ENCODE results near the gene ARL11.
A peak's percentile ranks its signal among the peaks of the same experiment; 100 is the strongest.

ARL11 gene

DNA sequence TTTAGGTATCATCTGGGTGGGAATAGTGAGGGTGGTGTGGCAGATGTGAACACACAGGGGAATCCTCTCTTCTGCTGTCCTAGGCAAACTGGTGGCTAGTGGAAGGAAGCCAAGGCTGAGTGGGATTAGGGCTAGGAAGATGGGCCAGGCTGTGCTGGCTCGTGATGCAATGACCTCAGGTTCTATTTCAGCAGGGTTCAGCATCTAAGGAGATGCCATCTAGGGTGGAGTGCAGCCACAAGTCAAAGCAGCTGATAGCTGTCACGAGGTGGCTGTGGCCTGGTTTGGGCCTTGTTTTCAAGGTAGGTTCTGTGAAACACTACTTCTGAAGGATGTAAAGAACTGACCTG lies 21.6 kb downstream of the ARL11 start:
- DNase-seq, result no peak

DNA sequence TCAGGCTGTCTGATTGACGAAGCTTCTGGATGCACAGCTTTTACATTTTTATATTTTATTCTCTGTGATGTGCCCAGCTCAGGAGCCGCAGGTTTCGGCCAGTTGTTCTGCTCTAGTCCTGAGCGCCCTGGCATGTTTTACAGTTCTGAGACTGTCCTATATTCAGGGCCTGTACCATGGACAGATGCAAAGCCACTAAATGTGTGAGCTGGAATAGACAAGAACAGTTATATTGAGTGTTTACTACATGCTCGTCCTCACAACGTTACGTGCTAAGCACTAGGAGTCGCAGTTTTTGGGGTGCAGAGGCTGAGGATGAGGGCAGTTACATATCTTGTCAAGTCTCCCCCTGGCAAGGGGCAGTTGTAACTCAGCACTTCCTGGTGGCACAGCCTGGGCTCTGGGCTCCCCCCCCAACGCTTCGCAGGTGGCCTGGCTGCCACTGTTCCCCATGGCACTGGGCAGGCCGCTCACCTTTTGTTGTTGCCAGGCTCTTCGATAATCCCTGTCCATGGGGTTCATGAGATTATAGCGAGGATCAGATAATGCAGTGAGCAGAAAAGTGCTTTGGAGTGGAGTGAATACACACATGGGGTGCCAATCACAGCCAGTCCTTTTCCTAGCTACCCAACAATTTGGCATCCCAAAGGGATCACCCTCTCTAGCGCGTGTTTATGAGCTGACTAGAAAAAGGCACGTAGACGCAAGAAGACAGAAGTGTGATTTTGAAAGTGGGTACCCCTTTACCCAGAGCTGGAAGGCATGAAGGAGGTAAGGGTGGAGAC lies 23.5 kb downstream of the ARL11 start:
- no peak for DNase-seq

DNA sequence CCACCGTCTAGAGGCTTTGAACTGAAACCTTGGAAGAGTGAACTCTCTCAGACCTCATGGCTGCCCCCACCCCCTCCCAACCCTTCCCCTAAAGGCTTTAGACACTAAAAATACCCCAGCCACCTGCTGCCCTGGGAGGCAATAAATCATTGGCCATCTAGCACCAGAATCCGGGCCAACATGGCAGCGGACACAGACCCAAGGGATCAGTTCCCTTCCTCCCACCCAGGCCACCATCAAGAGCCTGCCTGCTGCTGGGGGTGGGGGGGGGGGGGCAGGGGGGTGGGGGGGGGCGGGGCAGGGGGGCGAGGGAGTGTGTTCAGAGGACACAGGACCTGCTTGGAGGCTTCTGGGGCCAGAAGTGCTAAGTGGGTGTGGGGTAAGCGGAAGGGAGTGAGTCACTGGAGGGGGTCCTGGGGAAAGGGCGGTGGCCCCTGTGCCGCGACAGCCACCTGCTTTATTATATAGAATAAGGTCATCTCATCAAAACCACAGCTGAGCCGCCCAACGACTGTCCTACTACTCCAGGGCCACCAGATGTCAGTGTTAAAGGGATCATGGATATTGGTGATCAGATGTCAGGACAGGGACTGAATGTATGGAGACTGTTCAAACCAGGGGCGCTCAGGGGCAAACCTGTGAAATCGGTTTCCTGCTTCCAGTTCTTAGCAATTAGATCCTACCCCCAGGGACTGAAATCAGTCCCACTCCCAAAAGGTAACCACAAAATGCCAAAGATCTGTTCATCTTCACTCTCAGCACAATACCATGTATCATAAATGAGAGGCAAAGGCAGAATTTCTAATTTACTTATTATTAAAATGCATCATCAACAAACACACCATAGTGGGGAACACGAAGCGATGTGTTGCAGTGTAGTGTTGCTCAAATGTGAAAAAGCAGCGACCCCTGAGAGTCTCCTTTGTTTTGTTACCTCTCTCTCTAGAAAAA lies 24.3 kb downstream of the ARL11 start:
- peak; percentile 37 for DNase-seq

DNA sequence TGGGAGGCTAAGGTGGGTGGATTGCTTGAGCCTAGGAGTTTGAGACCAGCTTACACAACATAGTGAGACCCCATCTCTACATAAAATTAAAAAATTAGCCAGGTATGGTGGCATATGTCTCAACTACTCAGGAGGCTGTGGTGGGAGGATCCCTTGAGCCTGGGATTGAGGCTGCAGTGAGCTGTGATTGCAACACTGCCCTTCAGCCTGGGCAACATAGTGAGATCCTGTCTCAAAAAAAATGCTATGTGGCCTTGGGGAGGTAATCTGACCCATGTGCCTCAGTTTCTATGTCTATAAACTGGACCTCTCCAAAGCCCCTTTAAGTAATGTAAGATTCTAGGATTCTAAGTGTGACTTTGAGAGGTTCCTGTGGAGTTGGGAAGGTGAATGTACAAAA lies 25.2 kb downstream of the ARL11 start:
- no peak for DNase-seq

DNA sequence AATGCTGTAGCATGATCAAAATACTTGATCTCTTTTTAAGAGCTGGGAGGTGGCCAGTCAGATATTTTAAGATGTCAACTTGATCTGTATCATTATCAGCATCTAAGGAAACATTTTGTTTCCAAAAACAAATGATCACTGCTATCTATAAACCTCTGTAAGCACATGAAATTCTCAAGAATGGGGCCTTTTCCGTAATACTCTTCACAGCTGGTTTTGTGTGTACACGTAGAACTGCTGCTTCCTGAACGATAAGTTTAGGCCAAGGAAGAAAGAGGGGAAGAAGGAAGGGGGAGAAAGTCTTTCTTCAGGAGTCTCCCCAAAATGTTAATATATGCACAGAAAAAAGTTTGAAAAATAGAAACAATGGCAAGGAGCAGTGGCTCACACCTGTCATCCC lies 25.7 kb downstream of the ARL11 start:
- no peak for DNase-seq

DNA sequence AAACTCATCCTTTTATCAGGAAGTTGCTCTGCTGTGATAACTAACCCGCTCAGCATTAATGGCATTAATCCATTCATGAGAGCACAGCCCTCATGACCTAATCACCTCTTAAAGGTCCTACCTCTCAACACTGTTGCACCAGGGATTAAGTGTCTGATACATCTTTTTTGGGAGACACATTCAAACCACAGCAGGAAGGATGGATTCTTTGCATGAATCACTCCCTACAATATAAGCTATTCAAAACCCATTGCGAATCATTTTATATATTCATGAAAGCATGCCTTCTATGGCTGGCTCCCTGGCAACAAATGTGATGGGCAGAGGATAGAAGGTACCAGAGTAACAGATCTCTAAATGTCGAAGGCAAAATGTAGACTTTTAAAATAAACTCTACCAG lies 27.6 kb downstream of the ARL11 start:
- DNase-seq, result no peak

DNA sequence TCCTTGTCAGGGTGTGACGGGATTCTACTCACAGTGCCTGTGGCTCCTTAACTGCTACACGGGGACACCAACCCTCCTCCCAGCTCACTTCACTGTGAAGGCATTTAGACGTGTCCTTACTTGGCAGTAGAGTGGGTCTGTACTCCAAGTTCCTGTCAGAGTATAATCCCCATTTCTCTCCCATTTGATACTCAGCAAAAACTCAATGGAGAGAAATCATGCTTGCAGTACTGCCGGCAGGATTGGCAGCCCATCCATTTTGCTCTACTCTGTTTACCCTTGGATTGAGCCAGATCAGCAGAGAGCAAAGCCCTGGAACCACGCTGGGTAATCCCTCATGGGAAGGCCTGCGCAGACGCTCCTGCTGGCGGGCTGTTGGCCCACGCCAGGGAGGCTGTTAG lies 28.9 kb downstream of the ARL11 start:
- no peak for DNase-seq

DNA sequence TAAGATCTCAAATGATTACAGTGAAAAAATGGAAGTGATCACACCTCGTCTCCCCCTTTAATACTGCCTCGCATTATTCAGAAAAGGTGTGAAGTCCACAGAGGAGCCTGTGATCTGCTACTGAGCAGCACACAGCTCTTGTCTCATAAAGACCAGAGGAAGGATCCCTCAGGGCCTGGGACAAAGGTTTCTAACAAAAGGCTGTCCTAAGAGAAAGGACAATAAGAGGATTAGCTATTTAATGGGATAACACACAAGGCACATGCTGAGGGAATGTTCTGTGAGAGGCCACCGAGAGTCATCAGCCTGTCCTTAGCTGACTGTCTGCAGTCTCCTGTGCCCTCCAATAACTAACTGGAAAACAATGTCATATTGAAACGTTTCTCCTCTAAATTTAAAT lies 36.3 kb downstream of the ARL11 start:
- no peak for DNase-seq

DNA sequence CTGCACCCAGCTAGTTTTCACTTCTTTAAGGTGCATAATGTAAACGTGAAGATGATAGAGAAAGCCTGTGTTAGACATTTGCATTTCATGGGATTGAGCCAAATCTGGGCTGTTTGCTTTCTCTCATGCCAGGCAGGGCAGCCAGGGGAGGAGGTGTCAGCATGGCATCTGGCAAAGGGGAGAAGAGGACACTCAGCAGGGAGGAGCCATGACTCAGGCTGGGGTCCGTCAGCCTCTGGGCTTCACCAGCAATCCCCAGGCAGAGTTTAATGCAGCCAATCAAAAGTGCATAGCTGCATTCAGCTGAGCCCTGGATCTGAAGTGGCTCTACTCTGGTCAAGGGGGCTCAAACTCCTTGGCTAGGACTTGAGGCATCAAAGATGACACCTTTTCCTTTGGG lies 39.5 kb downstream of the ARL11 start:
- DNase-seq, result no peak

DNA sequence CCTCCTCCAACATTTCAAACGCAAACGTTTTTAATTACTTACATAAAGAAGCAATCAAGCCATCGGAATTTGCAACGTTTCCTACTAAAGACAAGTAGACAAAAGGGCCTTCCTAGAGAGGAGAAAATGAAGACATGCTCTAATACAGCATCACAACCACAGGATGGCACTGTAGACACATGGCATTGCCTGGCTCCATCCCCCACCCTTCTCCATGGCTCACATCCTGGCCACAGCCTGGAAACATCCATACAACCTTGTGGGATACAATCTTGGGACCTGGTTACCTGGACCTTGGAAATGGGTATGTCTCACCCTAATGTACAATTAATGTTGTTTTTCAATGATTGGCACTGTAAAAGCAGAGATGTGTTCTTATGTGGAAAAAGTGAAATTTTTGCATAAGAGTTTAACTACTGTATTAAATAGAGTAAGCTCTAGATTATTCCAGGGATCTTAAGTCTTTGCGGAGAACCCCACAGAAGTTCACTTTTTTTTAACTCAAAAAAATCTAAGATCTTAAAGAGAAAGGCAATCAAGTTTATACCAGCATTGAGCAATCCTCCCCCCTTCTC lies 41.5 kb downstream of the ARL11 start:
- peak; percentile 21 for DNase-seq

DNA sequence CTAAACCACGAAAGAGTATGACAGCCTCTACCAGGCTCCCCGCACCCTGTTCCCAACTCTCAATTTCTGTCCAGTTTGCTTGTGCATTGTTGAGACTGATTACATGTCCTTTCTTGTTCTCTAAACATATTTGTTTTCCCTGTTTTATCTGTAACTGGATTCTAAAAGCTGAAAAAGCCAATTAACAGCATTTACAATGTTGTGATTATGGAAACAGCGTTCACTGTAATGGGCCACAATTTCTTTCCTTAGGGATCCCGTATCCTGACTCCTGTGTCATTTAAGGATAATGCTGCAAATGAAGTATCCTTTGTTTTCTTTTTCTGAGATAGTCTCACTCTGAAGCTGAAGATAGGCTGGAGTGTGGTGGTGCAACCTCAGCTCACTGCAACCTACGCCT lies 42.5 kb downstream of the ARL11 start:
- no peak for DNase-seq

DNA sequence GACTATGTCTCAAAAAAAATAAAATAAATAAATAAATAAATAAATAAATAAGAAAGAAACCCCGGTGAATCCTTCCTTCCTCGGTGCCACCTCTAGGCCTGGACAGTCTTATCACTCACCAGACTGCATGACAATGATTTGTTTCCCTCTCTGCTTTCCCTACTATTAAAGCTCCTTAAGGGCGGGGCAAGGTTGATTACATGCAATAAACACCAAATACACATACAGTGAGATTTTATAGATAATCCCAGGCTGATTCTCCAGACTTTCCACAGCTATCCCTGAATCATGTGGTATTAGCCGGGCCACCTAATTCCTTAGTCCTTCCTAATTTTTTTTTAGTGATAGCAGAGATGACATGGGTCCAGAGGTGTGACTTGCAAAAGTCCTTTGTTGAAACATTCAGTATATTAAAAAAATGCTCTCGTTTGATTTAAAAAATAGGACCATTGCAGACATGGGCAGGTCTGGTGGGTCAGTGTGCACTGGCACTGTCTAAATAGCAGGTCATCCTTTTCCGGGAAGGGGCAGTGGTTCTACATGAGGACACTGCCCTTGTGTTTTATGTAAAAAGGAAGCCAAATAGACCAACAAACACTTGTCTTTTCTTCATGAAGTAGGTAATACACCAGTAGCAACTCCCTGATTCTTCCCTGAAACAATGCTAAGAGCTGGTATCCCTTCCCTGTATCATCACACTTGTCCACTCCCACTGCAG lies 48.4 kb downstream of the ARL11 start:
- no peak for DNase-seq

DNA sequence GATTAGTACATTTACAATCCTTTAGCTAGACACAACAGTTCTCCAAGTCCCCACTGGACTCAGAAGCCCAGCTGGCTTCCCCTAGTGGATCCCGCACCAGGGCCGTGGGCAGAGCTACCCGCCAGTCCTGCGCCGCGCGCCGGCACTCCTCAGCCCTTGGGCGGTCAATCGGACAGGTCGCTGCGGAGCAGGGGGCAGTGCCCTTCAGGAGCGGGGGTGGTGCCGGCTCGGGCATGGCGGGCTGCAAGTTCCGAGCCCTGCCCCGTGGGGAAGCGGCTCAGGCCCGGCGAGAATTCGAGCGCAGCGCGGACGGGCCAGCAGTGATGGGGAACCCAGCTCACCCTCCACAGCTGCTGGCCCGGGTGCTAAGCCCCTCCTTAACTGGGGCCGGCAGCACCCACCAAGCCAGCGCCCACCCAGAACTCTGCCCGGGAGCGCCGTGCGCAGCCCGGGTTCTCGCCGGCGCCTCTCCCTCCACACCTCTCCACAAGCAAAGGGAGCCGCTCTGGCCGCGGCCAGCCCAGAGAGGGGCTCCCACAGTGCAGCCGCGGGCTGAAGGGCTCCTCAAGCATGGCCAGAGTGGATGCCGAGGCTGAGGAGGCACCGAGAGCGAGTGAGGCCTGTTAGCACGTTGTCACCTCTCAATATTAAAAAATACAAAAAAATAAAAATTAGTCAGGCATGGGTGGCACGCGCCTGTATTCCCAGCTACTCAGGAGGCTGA lies 50.0 kb downstream of the ARL11 start:
- DNase-seq, result no peak

DNA sequence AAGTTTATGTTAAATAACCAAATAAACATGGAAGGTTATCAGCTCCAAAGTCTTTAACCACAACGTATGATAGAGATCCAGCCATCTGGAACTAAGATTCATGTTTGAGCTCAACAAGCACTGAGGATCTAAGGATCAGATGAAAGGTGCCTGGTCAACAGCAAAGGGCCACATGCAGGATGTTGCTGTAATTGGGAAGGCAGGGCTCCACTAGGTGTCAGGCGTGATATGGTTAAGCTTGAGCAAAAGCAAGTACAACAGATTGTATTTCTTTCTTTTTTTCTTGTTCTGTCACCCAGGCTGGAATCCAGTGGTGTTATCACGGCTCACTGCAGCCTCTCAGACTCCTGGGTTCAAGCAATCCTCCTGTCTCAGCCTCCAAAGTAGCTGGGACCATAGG lies 50.9 kb downstream of the ARL11 start:
- DNase-seq, result no peak

DNA sequence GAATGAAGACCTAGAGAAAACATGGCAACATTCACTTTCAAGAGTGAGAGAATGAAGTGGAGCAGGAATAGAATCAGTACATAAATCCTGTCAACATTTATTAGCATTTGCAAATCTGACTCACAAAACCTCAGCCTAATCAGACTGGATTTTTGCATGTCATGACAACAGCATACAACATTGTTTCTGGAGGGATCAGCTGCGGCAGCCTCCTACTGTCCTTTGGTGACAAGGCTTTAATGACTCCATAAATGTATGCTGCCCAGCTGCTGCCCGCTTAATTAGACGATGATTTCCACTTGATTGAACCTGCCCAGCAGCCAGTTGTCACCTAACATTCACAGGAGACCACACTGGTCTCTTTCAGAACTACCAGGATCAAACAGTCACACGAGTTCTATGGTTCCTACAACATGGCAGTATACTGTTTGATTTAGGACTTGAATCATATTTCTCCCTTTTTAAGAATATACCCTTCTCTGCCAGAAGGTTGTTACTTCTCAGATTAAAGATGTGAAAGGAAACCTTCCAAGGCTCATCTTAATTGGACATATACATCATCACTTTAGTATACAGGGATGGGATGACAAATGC lies 53.6 kb downstream of the ARL11 start:
- DNase-seq, result no peak
